CD14-positive monocyte (primary cell): Measurements from ENCODE around the gene RAB22A. TPM values are rescaled to one million over a fixed set of nuclear protein-coding genes. Genes with fewer than 3 reads are reported as not detected.

Source experiments
- DNase-seq, 3 donors: peaks; one replicate each; pipeline ENCODE4 v3.0.0-alpha.2; 2011 to 2022
- H2AFZ ChIP-seq: 2 replicates; pipeline ENCODE4 v1.6.0; 2012; ENCODE audit warnings: mild to moderate bottlenecking, low read depth, low read length, inconsistent platforms; ENCODE audit not compliant: insufficient read depth, poor library complexity, severe bottlenecking
- H3K27ac ChIP-seq, 2 donors: 1 replicate in 1 of 2; 2 replicates in 1 of 2; pipeline ENCODE4 v1.5.1; 2012 to 2013; ENCODE audit warnings: low read length in 2 of 2, control low read depth in 1 of 2, inconsistent platforms in 1 of 2, low read depth in 1 of 2, mild to moderate bottlenecking in 1 of 2
- H3K27me3 ChIP-seq, 2 donors: one replicate each; pipeline versions ENCODE4 v1.6.0 to v1.6.1; 2011 to 2013; ENCODE audit warnings: low read length in 2 of 2; ENCODE audit not compliant: control insufficient read depth in 2 of 2, insufficient read depth in 2 of 2
- H3K36me3 ChIP-seq, 2 donors: replicated peaks in 1 of 2; 1 replicate in 1 of 2; 2 replicates in 1 of 2; pipeline versions ENCODE4 v1.5.1 to v1.6.1; 2012 to 2013; ENCODE audit warnings: low read length in 2 of 2, control low read depth in 1 of 2, inconsistent platforms in 1 of 2, mild to moderate bottlenecking in 1 of 2; ENCODE audit not compliant: insufficient read depth in 2 of 2, control insufficient read depth in 1 of 2
- H3K4me1 ChIP-seq, 2 donors: 1 replicate in 1 of 2; 2 replicates in 1 of 2; pipeline versions ENCODE4 v1.5.1 to v1.6.1; 2012 to 2013; ENCODE audit warnings: low read length in 2 of 2, control low read depth in 1 of 2, inconsistent platforms in 1 of 2, mild to moderate bottlenecking in 1 of 2, moderate library complexity in 1 of 2; ENCODE audit not compliant: insufficient read depth in 2 of 2, control insufficient read depth in 1 of 2
- H3K4me2 ChIP-seq: replicated peaks from 2 replicates; pipeline ENCODE3; 2012; ENCODE audit warnings: low read length, moderate library complexity, mild to moderate bottlenecking; ENCODE audit not compliant: poor library complexity, severe bottlenecking; ENCODE audit errors: extremely low read depth
- H3K4me3 ChIP-seq, 3 experiments: fragments of 200-600 bp in 1 of 3; sonication (generic) in 1 of 3; replicated peaks in 1 of 3; 1 replicate in 2 of 3; 2 replicates in 1 of 3; pipeline ENCODE4 v1.5.1; 2011 to 2013; ENCODE audit warnings: low read length in 3 of 3, mild to moderate bottlenecking in 3 of 3, control low read depth in 2 of 3, low read depth in 2 of 3, inconsistent platforms in 1 of 3, moderate library complexity in 1 of 3
- H3K79me2 ChIP-seq: 2 replicates; pipeline ENCODE4 v1.6.0; 2012; ENCODE audit warnings: mild to moderate bottlenecking, control low read depth, inconsistent platforms, low read length, moderate library complexity; ENCODE audit not compliant: insufficient read depth
- H3K9ac ChIP-seq: 2 replicates; pipeline ENCODE4 v1.6.0; 2017; ENCODE audit warnings: low read length, mild to moderate bottlenecking; ENCODE audit not compliant: insufficient read depth, poor library complexity, severe bottlenecking
- H3K9me3 ChIP-seq, 2 donors: replicated peaks in 1 of 2; 1 replicate in 1 of 2; 2 replicates in 1 of 2; pipeline versions ENCODE4 v1.5.1 to v1.6.1; 2012 to 2013; ENCODE audit warnings: low read length in 2 of 2, control low read depth in 1 of 2; ENCODE audit not compliant: control insufficient read depth in 1 of 2, insufficient read depth in 1 of 2
- H4K20me1 ChIP-seq: 2 replicates; pipeline ENCODE4 v1.6.0; 2012; ENCODE audit warnings: mild to moderate bottlenecking, low read length, control low read depth, moderate library complexity; ENCODE audit not compliant: insufficient read depth
- H3K27ac Mint-ChIP-seq, 7 donors: one replicate each; pipeline ENCODE4 v1.8.0; 2020; ENCODE audit warnings: mild to moderate bottlenecking in 7 of 7, mixed read lengths in 7 of 7, moderate library complexity in 6 of 7, inconsistent platforms in 2 of 7
- H3K27me3 Mint-ChIP-seq, 3 donors: one replicate each; pipeline ENCODE4 v1.8.0; 2021 to 2022; ENCODE audit warnings: low read depth in 3 of 3, mild to moderate bottlenecking in 3 of 3, mixed read lengths in 3 of 3, moderate library complexity in 3 of 3, inconsistent platforms in 1 of 3
- H3K36me3 Mint-ChIP-seq, 2 donors: one replicate each; pipeline ENCODE4 v1.8.0; 2020; ENCODE audit warnings: mixed read lengths in 2 of 2, inconsistent platforms in 1 of 2, mild to moderate bottlenecking in 1 of 2
- H3K4me1 Mint-ChIP-seq: one replicate; pipeline ENCODE4 v1.8.0; 2020; ENCODE audit warnings: mild to moderate bottlenecking, mixed read lengths
- H3K4me3 Mint-ChIP-seq, 2 donors: one replicate each; pipeline ENCODE4 v1.8.0; 2020; ENCODE audit warnings: mild to moderate bottlenecking in 2 of 2, mixed read lengths in 2 of 2, moderate library complexity in 1 of 2
- H3K9me3 Mint-ChIP-seq, 7 donors: one replicate each; pipeline ENCODE4 v1.8.0; 2020 to 2022; ENCODE audit warnings: mixed read lengths in 7 of 7, mild to moderate bottlenecking in 6 of 7, moderate library complexity in 6 of 7, inconsistent platforms in 2 of 7
- WGBS: methylation state at CpG from one replicate; pipeline ENCODE4 v1.1.5; 2013; ENCODE audit warnings: missing lambda C conversion rate; ENCODE audit not compliant: insufficient coverage; 5-methylcytosine and 5-hydroxymethylcytosine counted together
- intact Hi-C, 2 donors: fragments of 100-400 bp; cut with micrococcal nuclease; formaldehyde crosslinking; loops; one replicate each; pipeline versions ENCODE4 v1.15.0 to v1.15.1; 2023
- polyA plus RNA-seq, 3 donors: library from polyadenylated mRNA; depleted of rRNA in 1 of 3; unstranded in 2 of 3; stranded (reverse) in 1 of 3; fragments of 300-500 nt in 2 of 3; fragments of >200 nt in 1 of 3; fragmentation: Illumina TruSeq in 2 of 3; gene quantifications; 1 replicate in 2 of 3; 2 replicates in 1 of 3; pipeline ENCODE4 v1.2.3, GENCODE V29; 2012 to 2021
- TF ChIP-seq, protein P1 (sequence below): fragments of 200-600 bp; IDR thresholded peaks from one replicate; pipeline ENCODE4 v1.8.0; 2022; ENCODE audit warnings: antibody characterized with exemption, mild to moderate bottlenecking

The RAB22A gene
- polyA plus RNA-seq, 3 donors, result 5.8 to 10.6 (median 9.8) TPM

DNA sequence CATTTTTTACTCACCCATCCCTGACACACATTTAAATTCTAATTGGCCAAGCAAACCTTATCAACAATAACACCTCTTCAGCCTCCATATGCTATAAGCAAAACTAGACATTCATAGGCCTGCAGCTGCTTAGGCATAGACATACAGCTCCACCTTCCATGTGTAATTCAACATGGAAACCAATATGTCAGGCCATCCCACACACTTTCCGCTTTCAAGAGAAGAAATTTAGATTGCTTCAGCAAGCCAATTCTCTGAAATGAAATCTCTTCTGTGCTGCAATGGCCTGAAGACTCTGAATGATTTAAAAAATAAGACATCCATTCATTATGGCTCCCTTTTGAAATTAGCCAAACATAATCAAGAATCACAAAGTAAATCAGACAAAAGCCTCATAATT, 4.5 kb upstream of the RAB22A start:
- no peak overlapping the region for H3K27ac ChIP-seq
- no peak overlapping the region for H3K9ac ChIP-seq
- peaks cover 7 to 13% of the 10 kb centered on the region in 2 donors for H3K36me3 ChIP-seq
- no peak overlapping the region for H3K4me3 Mint-ChIP-seq
- peaks cover 36% of the 10 kb centered on the region for H4K20me1 ChIP-seq
- H3K79me2 ChIP-seq, result peaks cover 33% of the 10 kb centered on the region
- no peak overlapping the region for H2AFZ ChIP-seq
- TF ChIP-seq, protein P1, sequence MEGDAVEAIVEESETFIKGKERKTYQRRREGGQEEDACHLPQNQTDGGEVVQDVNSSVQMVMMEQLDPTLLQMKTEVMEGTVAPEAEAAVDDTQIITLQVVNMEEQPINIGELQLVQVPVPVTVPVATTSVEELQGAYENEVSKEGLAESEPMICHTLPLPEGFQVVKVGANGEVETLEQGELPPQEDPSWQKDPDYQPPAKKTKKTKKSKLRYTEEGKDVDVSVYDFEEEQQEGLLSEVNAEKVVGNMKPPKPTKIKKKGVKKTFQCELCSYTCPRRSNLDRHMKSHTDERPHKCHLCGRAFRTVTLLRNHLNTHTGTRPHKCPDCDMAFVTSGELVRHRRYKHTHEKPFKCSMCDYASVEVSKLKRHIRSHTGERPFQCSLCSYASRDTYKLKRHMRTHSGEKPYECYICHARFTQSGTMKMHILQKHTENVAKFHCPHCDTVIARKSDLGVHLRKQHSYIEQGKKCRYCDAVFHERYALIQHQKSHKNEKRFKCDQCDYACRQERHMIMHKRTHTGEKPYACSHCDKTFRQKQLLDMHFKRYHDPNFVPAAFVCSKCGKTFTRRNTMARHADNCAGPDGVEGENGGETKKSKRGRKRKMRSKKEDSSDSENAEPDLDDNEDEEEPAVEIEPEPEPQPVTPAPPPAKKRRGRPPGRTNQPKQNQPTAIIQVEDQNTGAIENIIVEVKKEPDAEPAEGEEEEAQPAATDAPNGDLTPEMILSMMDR, result no peak
- H3K27ac Mint-ChIP-seq, result peak overlapping the region in 1 of 7 donors; percentile 85
- DNase-seq, result no peak
- H3K4me3 ChIP-seq, result no peak overlapping the region
- H3K36me3 Mint-ChIP-seq, result peaks cover 36 to 38% of the 10 kb centered on the region in 2 donors
- H3K9me3 ChIP-seq, result no peaks in the 10 kb centered on the region
- H3K4me1 ChIP-seq, result peaks cover 29 to 34% of the 10 kb centered on the region in 2 donors
- intact Hi-C loops, result loop anchor here (5.0 kb wide), 2 partner anchors 87 to 347 kb away; partner anchors contain the start of gene STX16 (in 1 of the 2)
- H3K9me3 Mint-ChIP-seq, result no peaks in the 10 kb centered on the region
- H3K27me3 ChIP-seq, result no peaks in the 10 kb centered on the region
- H3K4me1 Mint-ChIP-seq, result peaks cover 28% of the 10 kb centered on the region
- H3K27me3 Mint-ChIP-seq, result peaks cover 0 to 9% (median 2%) of the 10 kb centered on the region in 3 donors
- no peak overlapping the region for H3K4me2 ChIP-seq
- WGBS, result no CpG with 5 or more reads among the region's 1 CpG

DNA sequence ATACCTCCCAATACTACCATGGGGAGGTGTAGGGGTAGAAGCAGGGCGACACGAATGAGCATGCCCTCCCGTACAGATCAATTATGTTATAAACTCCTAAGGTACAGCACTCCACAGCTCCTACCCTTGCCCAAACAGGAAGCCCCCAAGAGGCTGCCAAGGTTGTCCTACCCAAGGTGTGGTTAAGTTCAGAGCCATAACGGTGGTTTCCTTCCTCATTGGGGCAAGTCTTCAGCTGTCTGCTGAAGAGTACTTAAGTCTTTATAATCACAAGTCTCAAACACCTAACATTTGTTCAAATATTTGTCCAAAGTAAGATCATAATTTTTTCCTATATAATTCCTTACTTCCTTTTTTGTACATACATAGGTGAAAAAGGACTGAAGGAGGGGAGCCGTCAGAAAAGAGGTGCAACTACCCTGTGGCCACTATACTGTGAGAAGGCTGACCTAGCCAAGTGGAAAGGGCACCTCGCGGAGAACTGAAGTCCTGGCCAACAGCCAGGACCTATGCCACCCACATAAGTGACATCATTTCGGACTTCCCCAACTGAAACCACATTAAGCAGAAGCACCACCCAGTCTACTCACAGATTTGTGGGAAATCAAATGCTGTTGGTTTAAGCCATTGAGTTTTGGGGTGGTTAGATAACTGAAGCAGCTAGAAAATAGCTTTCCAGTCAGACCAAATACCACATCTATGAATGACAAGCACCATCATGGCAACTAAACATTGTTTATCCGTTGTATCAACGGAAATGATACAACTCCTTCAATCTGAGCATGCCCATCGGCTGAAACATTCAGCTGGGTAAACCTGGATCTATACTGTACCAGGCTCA, 2.9 kb upstream of the RAB22A start:
- Mint-ChIP-seq H3K9me3 (no peaks in the 10 kb centered on the region), H3K4me3 (peak overlapping the region; percentile 24 to 62), H3K27me3 (peaks cover 0 to 7% (median 2%) of the 10 kb centered on the region in 3 donors), H3K4me1 (peaks cover 38% of the 10 kb centered on the region), H3K36me3 (peaks cover 29 to 31% of the 10 kb centered on the region in 2 donors), H3K27ac (peak overlapping the region; percentile 89 to 98 (median 92))
- Histone ChIP-seq H3K9me3 (no peaks in the 10 kb centered on the region), H3K4me1 (peaks cover 39 to 45% of the 10 kb centered on the region in 2 donors), H2AFZ (no peak overlapping the region), H3K27me3 (no peaks in the 10 kb centered on the region), H3K27ac (peak overlapping the region; percentile 69 to 94), H4K20me1 (peaks cover 20% of the 10 kb centered on the region), H3K4me3 (peak overlapping the region in 1 of 3 experiments; percentile 54), H3K4me2 (peak overlapping the region; percentile 46), H3K9ac (peak overlapping the region; percentile 48), H3K36me3 (peaks cover 1 to 4% of the 10 kb centered on the region in 2 donors), H3K79me2 (peaks cover 48% of the 10 kb centered on the region)
- DNase-seq, result peak; percentile 97 to 98 (median 97)
- TF ChIP-seq, protein P1, result no peak
- 10% methylated on average over 5 of the region's 11 CpGs for whole genome bisulfite sequencing
- intact Hi-C loops, result loop anchor here (5.0 kb wide), 2 partner anchors 86 to 346 kb away; partner anchors contain the start of gene STX16 (in 1 of the 2)
